Measurements from ENCODE around the gene VAMP5. TPM values are rescaled to one million over a fixed set of nuclear protein-coding genes. Genes with fewer than 3 reads are reported as not detected.

Gene VAMP5
- total and polyA plus RNA-seq, 9 of the 15 experiments (the other 6 are each of a cell fraction or from before 2014, with no cell fraction given), result 0.54 to 1.9 (median 1.5) TPM; not detected in 2

DNA sequence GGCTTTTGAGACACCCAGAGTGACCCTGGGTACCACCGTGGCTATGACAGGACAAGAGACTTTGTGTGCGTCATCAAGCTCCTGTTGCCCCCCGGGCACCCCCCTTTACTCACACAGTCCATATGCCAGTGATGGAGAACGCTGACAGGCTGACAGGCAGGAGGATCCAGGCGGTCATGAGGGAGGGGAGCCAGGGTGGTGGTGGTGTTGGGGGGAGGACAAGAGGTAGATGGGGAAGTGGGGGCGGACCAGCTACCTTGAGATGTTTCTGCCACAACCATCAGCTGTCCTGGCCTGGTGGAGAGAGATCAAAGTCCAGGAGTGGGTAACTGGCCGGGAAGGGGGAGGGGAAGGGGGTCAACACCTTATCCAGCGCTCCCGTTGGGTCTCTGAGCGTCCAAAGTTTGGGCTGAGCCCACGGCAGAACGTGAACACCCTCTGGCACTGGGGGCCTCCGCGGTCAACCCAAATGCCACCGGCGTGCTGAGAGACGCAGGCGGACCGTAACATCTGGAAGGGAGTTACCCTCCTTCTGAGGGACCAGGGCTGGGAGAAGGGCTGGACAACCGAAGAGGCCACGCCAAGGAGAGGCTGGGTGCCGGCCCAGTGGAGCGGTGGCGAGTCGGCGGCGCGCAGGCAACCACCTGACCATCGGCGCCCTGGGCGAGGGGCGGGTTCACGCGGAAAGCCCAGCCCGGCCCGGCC lies 17.7 kb downstream of the VAMP5 start (continued):
- TF ChIP-seq, protein P1, sequence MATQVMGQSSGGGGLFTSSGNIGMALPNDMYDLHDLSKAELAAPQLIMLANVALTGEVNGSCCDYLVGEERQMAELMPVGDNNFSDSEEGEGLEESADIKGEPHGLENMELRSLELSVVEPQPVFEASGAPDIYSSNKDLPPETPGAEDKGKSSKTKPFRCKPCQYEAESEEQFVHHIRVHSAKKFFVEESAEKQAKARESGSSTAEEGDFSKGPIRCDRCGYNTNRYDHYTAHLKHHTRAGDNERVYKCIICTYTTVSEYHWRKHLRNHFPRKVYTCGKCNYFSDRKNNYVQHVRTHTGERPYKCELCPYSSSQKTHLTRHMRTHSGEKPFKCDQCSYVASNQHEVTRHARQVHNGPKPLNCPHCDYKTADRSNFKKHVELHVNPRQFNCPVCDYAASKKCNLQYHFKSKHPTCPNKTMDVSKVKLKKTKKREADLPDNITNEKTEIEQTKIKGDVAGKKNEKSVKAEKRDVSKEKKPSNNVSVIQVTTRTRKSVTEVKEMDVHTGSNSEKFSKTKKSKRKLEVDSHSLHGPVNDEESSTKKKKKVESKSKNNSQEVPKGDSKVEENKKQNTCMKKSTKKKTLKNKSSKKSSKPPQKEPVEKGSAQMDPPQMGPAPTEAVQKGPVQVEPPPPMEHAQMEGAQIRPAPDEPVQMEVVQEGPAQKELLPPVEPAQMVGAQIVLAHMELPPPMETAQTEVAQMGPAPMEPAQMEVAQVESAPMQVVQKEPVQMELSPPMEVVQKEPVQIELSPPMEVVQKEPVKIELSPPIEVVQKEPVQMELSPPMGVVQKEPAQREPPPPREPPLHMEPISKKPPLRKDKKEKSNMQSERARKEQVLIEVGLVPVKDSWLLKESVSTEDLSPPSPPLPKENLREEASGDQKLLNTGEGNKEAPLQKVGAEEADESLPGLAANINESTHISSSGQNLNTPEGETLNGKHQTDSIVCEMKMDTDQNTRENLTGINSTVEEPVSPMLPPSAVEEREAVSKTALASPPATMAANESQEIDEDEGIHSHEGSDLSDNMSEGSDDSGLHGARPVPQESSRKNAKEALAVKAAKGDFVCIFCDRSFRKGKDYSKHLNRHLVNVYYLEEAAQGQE (IDR thresholded peaks at IDR 0.05; ENCODE audit: borderline replicate concordance), result no peak
- TF ChIP-seq, protein P1 (CRISPR knock-in tag; IDR thresholded peaks at IDR 0.05; ENCODE audit: low read depth), result 0 out of 2 replicates have a peak, but pooled peaks have one; percentile 52

Measured in K562 (cell line).